ENCODE data around the gene PRDM13.
A peak's percentile ranks its signal among the peaks of the same experiment; 100 is the strongest.
"Not testable (repeated sequence)": the region's sequence is repeated elsewhere in the genome, so short reads cannot be mapped to it uniquely, and the experiment has no call there.

The PRDM13 gene

DNA sequence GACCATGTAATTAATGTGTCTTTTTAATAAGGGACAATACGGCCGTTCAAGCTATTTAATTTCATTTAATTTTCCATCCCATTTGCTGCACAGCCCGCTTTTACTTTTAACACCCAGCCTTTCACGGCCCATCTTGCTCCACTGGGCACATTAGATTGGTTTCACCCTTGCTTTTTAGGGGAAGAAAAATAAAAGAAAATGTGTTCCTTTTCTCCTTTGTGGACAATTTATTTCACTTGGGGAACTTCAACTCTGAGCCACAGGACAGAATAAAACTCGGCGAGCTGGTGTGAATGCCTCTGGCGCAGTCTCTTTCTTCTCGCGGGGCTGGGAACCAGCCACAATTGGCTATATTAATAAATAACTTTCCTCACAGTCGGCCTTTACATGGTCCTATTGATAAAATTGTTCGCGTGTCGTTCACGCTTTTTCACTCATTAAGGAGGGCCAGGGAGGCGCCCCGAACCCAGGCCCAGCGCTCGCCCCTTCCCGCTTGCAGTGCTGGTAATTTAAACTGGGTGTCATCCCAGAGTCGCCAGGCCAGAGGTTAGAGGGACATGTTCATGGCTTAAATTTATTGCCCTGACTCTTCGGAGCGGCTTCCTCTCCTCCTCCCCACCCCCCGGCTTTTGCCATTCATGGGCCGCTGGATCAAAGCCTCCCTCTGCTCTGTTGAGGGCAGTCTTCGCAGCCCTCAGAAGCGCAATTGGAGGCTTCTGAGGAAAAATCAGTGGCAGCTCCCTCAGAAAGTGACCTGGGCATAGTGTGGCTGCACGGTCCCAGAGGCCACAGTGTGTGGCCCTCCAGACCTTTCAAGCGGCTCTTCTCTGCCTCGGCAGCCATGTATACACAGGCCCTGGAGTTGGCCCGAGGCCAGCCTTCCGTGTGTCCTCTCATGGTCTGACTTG, 2.2 kb upstream of the PRDM13 start:
- DNase-seq = no peak

GRCh38 chr6:99605074-99605734, 1.4 kb upstream of the PRDM13 start:
- no peak for DNase-seq

DNA sequence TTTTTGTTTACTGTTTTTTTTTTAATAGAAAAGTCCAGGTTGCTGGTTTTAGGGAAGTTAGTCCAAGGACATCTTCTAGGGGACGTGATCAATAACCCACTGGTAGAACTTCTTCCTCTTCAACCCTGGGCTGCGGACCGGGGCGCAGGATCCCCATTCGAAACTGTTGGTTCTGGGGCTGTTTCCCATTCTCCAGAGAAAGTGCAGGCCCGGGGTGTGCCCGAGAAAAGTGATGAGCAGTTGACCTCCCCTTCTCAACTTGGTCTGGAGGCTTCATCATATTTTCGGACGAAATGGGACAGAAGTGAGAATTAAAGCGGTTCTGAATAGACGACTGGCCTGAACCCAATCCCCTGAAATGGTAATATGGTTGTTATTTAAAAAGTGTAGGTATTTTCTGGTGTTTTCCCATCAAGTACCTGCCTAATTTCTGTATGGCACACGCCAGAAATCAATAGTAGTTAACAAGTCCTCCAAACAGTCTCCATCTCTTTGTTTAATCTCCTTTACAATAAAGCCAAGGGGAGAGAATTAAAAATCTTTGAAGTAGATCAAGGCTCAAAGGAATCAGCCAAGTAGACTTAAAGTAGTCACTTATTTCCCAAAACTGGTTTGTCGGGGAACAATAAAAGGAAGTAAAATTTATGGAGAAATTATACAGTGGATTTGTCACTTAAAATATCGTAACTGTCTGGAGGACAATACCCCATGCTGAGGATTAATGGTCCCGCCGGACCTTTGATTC, 550 bp upstream of the PRDM13 start:
- DNase-seq = no peak

GRCh38 chr6:99607416-99608036, 893 bp downstream of the PRDM13 start:
- no peak for DNase-seq

DNA sequence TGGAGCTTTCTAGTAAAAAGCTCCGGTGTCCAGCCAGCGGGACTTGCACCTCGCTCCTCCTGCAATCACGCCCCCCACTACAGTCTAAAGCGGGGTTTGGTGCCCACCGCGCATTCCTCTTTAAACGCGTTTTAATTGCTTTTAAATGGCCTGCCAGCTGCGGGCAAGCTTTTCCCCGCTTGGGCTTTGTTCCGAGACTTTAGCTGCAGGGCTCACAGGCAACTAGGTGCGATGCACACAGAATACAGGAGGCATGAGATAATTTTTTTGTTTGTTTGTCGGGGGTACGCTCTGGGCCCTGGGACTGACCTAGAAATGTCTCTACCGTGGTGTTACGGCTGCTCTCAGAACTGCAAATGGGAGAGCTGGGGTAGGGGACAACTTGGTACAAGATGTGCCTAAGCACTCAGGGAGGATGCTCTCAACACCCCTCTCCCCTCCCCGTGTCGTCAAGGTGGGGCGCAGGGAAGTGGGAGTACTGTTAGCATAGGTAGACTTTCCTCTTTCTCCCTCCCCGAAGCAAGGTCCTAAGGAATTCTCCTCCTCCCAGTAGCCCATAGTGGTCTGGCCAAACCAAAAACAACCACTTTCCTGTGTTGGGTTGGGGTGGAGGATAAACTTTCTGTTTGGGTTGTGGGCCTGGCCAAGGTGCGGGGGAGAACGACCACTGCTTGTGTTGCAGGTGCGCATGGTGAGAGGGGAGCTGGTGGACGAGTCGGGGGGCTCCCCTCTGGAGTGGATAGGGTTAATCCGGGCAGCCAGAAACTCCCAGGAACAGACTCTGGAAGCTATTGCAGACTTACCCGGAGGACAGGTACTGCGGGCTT, 1.6 kb downstream of the PRDM13 start:
- no peak for DNase-seq

DNA sequence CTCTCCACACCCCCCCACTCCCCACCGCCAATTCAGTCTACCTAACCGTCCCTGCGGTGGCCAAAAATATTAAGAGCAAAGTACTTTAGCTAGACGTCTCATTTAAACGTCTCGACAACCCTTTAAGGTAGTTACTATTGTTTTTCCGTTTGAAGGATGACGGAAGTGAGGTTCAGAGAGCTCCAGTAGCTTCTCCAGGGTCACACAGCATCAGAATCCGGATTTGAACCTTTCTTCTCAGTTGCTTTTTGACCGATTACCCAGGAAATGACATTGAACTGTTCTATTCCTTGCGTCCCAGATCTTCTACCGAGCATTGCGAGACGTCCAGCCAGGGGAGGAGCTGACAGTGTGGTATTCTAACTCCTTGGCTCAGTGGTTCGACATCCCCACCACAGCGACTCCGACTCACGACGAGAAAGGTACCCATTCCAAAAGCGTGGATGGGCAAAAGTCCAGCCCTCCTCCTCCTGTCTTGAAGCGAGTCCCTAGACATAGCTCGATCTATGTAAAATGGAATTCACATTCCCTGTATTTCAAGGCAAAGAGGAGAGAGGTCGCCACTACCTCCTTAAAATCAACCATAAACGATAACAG, 2.4 kb downstream of the PRDM13 start:
- no peak for DNase-seq

DNA sequence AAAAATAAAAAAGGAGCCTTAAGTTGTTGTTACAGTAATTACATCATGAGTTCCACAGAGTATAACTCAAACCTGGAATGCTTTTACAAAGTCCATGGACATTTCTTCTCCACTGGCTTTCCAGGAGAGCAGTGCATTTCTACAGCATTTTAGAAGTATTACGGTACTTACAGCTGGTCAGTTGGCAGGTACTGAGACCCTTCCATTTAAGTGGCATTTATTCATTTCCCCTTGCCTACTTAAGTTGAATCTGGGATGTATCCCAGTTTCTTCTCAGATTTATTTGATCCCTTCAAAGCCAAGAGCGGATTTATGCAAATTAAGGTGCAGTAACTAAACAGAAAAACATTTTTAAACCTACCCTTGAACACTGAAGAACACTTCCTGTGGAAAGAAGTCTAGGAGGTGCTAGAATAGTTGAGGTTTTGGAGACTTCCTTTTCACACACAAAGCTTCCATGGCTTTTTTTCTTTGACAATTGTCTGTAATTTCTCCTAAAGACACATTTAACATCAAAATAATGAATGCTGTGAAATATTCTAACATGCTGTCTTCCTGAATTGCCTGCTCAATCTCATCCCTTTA, 3.4 kb downstream of the PRDM13 start:
- DNase-seq = no peak

GRCh38 chr6:99611148-99611547, 4.5 kb downstream of the PRDM13 start:
- DNase-seq = peak; percentile 67

- DNase-seq = no peak
Measured at GRCh38 chr6:99612551-99613408, 6.1 kb downstream of the PRDM13 start.

GRCh38 chr6:99613409-99613704, 6.7 kb downstream of the PRDM13 start:
- peak; percentile 69 for DNase-seq

DNA sequence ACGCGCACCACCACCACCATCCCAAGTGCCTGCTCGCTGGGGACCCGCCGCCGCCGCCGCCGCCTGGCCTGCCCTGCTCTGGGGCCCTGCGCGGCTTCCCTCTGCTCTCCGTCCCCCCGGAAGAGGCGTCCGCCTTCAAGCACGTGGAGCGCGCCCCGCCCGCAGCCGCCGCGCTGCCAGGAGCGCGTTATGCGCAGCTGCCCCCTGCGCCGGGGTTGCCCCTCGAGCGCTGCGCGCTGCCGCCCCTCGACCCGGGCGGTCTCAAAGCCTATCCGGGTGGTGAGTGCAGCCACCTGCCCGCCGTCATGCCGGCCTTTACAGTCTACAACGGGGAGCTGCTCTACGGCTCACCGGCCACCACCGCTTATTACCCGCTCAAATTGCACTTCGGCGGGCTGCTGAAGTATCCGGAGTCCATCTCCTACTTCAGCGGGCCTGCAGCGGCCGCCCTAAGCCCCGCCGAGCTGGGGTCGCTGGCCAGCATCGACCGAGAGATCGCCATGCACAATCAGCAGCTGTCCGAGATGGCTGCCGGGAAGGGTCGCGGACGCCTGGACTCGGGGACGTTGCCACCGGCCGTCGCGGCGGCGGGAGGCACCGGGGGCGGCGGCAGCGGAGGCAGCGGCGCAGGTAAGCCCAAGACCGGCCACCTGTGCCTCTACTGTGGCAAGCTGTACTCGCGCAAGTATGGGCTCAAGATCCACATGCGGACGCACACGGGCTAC, 7.2 kb downstream of the PRDM13 start:
- DNase-seq = peak; percentile 44

DNA sequence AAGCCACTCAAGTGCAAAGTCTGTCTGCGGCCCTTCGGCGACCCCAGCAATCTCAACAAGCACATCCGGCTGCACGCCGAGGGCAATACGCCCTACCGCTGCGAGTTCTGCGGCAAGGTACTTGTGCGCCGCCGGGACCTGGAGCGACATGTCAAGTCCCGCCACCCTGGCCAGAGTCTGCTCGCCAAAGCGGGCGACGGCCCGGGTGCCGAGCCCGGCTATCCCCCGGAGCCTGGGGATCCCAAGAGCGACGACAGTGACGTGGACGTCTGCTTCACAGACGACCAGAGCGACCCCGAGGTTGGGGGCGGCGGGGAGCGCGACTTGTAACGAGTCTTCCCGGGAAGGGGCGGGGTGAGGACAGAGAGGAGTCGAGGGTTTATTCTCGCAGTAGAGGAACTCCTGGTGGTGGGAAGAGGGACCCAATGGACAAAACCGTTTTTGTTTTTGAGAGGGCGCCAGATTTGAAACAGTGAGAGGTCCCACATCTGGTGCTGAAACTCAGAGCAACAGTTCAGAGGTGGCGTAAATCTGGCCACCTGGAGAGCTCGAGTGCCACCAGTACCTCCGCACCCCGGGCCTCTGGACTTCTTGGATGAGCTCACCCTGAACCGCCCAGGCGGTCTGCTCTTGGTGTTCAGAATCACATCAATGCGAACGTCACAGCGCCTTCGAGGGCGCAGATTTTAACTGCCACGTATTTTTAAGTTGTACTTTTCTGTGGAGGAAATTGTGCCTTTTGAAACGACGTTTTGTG, 8.0 kb downstream of the PRDM13 start:
- no peak for DNase-seq

- no peak for DNase-seq
Measured at GRCh38 chr6:99617131-99617530, 10.5 kb downstream of the PRDM13 start.

GRCh38 chr6:99618649-99619408, 12.2 kb downstream of the PRDM13 start:
- no peak for DNase-seq

DNA sequence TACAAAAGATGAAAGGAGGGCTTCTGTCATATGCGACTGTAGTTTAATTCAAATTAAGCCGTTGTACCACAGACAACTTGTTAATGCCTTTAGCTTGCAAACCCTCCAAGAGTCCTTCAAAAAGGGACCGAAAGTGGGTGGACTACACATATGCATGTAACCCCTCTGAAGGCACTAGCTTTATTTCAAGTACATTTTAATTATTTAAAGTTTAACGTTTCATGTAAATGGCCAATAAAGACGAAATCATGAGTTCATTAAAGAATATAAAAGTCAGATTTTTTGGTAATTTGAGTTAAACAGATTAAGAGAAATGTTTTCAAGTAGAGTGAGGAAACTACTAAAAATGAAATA, 12.8 kb downstream of the PRDM13 start:
- no peak for DNase-seq

GRCh38 chr6:99622044-99622443, 15.4 kb downstream of the PRDM13 start:
- DNase-seq = not testable (repeated sequence)

DNA sequence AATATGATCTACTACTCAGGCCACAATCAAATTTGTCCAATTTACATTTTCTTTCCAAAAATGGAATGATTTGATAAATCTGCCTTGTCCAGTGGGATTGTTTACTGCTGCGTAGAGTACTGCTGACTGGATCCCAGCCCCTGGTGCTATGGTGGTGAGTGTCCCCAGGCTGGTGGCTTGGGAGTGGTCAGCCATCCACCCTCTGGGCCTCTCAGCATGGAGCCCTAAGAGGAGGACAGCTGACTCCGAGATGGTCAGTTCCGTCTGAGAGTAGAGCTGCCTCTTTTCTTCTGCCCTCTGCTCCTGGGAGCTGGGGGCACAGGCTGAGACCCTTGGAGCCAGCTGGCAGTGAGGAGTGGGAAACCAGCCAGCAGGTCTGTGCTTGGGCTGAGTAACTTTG, 22.7 kb downstream of the PRDM13 start:
- DNase-seq = no peak

DNA sequence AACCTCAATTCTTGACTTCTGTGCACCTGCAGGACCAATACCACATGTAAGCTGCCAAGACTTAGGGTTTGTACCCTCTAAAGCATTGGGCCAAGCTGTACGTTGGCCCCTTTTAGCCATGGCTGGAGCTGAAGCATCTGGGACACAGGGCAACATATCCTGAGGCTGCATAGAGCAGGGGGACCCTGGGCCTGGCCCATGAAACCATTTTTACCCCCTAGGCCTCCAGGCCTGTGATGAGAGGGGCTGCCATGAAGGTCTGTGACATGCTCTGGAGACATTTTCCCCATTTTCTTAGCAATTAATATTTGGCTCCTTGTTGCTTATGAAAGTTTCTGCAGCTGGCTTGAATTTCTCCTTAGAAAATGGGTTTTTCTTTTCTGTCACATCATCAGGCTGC, 31.0 kb downstream of the PRDM13 start:
- no peak for DNase-seq

All from activated CD4-positive, alpha-beta T cell treated with anti-CD3 and anti-CD28 coated beads, Interleukin-2, Interleukin-6, amounts not matched to agents 100 ng/mL and 50 ng/mL, durations not matched to agents 16 hours and 8 hours (primary cell).